GM12864 (cell line): Measurements from ENCODE around the gene YIPF5.

Experiments
- DNase-seq: peaks from one replicate; pipeline ENCODE4 v3.0.0-alpha.2; 2011; ENCODE audit warnings: low read depth
- H3K4me3 ChIP-seq: 2 replicates; pipeline ENCODE4 v1.5.1; 2011; ENCODE audit warnings: mild to moderate bottlenecking, low read depth, low read length, control low read depth
- CTCF ChIP-seq: IDR thresholded peaks from 2 replicates; pipeline ENCODE4 v1.5.1; 2011; ENCODE audit warnings: low read depth, mild to moderate bottlenecking, moderate library complexity, low read length, control low read depth, inconsistent platforms; ENCODE audit errors: missing control alignments

The YIPF5 gene

GRCh38 chr5:144142139-144142823, 28.2 kb downstream of the YIPF5 start:
- peak; percentile 15 for DNase-seq
- no peak overlapping the region for H3K4me3 ChIP-seq

GRCh38 chr5:144141585-144141984, 28.9 kb downstream of the YIPF5 start:
- H3K4me3 ChIP-seq: no peak overlapping the region
- DNase-seq: no peak
- no peak for TF ChIP-seq CTCF

More at GRCh38 chr5:144142139-144142823, 28.2 kb downstream of the YIPF5 start:
- TF ChIP-seq CTCF: peak; percentile 74

- H3K4me3 ChIP-seq: no peak overlapping the region
- no peak for TF ChIP-seq CTCF
- no peak for DNase-seq
These were observed 30.9 kb downstream of the YIPF5 start for GRCh38 chr5:144139586-144139985.

GRCh38 chr5:144135113-144135762, 35.2 kb downstream of the YIPF5 start:
- no peak for TF ChIP-seq CTCF
- H3K4me3 ChIP-seq: no peak overlapping the region
- no peak for DNase-seq

GRCh38 chr5:144134194-144134826, 36.1 kb downstream of the YIPF5 start:
- no peak overlapping the region for H3K4me3 ChIP-seq
- no peak for TF ChIP-seq CTCF
- no peak for DNase-seq

GRCh38 chr5:144133050-144133633, 37.3 kb downstream of the YIPF5 start:
- TF ChIP-seq CTCF: no peak
- no peak for DNase-seq
- H3K4me3 ChIP-seq: no peak overlapping the region
